Activated T-cell treated with anti-CD3 and anti-CD28 coated beads, Interleukin-2, amount 50 U/mL, for 72 hours (primary cell): ENCODE measurements around the gene CCSER2. TPM values are rescaled to one million over a fixed set of nuclear protein-coding genes. Genes with fewer than 3 reads are reported as not detected.
"Not testable (repeated sequence)": the region's sequence is repeated elsewhere in the genome, so short reads cannot be mapped to it uniquely, and the experiment has no call there.

Experiments used
- ATAC-seq, 2 donors: fragments of 150-1000 bp; cut with Tn5 transposase; replicated peaks in 1 of 2; 2 replicates each; pipeline ENCODE4 v1.10.0; 2021; ENCODE audit warnings: moderate library complexity in 2 of 2, mild to moderate bottlenecking in 1 of 2
- DNase-seq, 2 donors: peaks; one replicate each; pipeline ENCODE4 v3.0.0; 2021 to 2022; ENCODE audit warnings: mixed read lengths in 1 of 2
- H3K27ac Mint-ChIP-seq: one replicate; pipeline ENCODE4 v1.8.0; 2022; ENCODE audit warnings: mild to moderate bottlenecking, moderate library complexity, mixed read lengths
- H3K27me3 Mint-ChIP-seq: one replicate; pipeline ENCODE4 v1.8.0; 2022; ENCODE audit warnings: low read depth, mixed read lengths
- H3K36me3 Mint-ChIP-seq, 2 donors: one replicate each; pipeline ENCODE4 v1.8.0; 2022; ENCODE audit warnings: mixed read lengths in 2 of 2, mild to moderate bottlenecking in 1 of 2; ENCODE audit not compliant: insufficient read depth in 2 of 2
- H3K4me1 Mint-ChIP-seq: one replicate; pipeline ENCODE4 v1.8.0; 2022; ENCODE audit warnings: low read depth, mixed read lengths
- H3K4me3 Mint-ChIP-seq, 2 donors: one replicate each; pipeline ENCODE4 v1.8.0; 2022; ENCODE audit warnings: mild to moderate bottlenecking in 2 of 2, mixed read lengths in 2 of 2, moderate library complexity in 2 of 2
- H3K9me3 Mint-ChIP-seq, 2 donors: one replicate each; pipeline ENCODE4 v1.8.0; 2022; ENCODE audit warnings: mixed read lengths in 2 of 2
- total RNA-seq, 2 donors: library from RNA; stranded (reverse); gene quantifications; one replicate each; pipeline ENCODE4 v1.2.3, GENCODE V29; 2022

The CCSER2 gene
- 10 to 100 TPM; 93.7 to 99.1 TPM for total RNA-seq

- DNase-seq (peak; percentile 97 to 99), ATAC-seq (peak; percentile 71 to 76)
- Mint-ChIP-seq H3K4me3 (peak within 1 kb of the TSS; percentile 93 to 100), H3K36me3 (peaks cover 0 to 4% of the 10 kb centered on the region in 2 donors), H3K9me3 (peaks cover under 1% of the 10 kb centered on the region in 2 donors), H3K27me3 (peaks cover 6% of the 10 kb centered on the region), H3K4me1 (peaks cover 44% of the 10 kb centered on the region), H3K27ac (peak within 1 kb of the TSS; percentile 100)
These were observed at the start of gene CCSER2 for GRCh38 chr10:84328418-84329195. TSS of gene CCSER2 (plus strand) at chr10:84328589. CDS start at chr10:84371053, 42,464 bp downstream.

- ATAC-seq, H3K9me3 Mint-ChIP-seq, H3K27ac Mint-ChIP-seq, H3K4me1 Mint-ChIP-seq, H3K4me3 Mint-ChIP-seq, DNase-seq, H3K36me3 Mint-ChIP-seq: not testable (repeated sequence)
- H3K27me3 Mint-ChIP-seq = peaks cover 36% of the 10 kb centered on the region
These were observed 48.4 kb upstream of the CCSER2 start for GRCh38 chr10:84279876-84280475.

- Mint-ChIP-seq H3K4me1 (no peaks in the 10 kb centered on the region), H3K27me3 (peaks cover 22% of the 10 kb centered on the region), H3K27ac (no peak overlapping the region), H3K9me3 (peaks cover 0 to 1% of the 10 kb centered on the region in 2 donors), H3K4me3 (no peak overlapping the region), H3K36me3 (no peaks in the 10 kb centered on the region)
- ATAC-seq (no peak), DNase-seq (no peak)
These were observed 41.7 kb upstream of the CCSER2 start for GRCh38 chr10:84286695-84287094.

- H3K27me3 Mint-ChIP-seq = peaks cover 22% of the 10 kb centered on the region
- ATAC-seq (no peak), DNase-seq (no peak)
- no peak overlapping the region for H3K4me3 Mint-ChIP-seq
- H3K36me3 Mint-ChIP-seq = no peaks in the 10 kb centered on the region
- no peaks in the 10 kb centered on the region for H3K9me3 Mint-ChIP-seq
- H3K4me1 Mint-ChIP-seq = peaks cover 1% of the 10 kb centered on the region
- no peak overlapping the region for H3K27ac Mint-ChIP-seq
These were observed 40.2 kb upstream of the CCSER2 start for GRCh38 chr10:84288151-84288550.

GRCh38 chr10:84289521-84290200, 38.7 kb upstream of the CCSER2 start:
- H3K4me1 Mint-ChIP-seq = peaks cover 16% of the 10 kb centered on the region
- H3K27me3 Mint-ChIP-seq = peaks cover 22% of the 10 kb centered on the region
- no peaks in the 10 kb centered on the region for H3K36me3 Mint-ChIP-seq
- no peak for DNase-seq
- no peak overlapping the region for H3K4me3 Mint-ChIP-seq
- no peak overlapping the region for H3K27ac Mint-ChIP-seq
- H3K9me3 Mint-ChIP-seq = no peaks in the 10 kb centered on the region
- ATAC-seq = no peak

- DNase-seq (no peak), ATAC-seq (no peak)
- Mint-ChIP-seq H3K4me1 (peaks cover 22% of the 10 kb centered on the region), H3K4me3 (no peak overlapping the region), H3K36me3 (no peaks in the 10 kb centered on the region), H3K27me3 (peaks cover 22% of the 10 kb centered on the region), H3K27ac (no peak overlapping the region), H3K9me3 (no peaks in the 10 kb centered on the region)
These were observed 38.2 kb upstream of the CCSER2 start for GRCh38 chr10:84290235-84290634.

GRCh38 chr10:84291384-84291783, 37.0 kb upstream of the CCSER2 start:
- no peak overlapping the region for H3K27ac Mint-ChIP-seq
- ATAC-seq = no peak
- no peaks in the 10 kb centered on the region for H3K36me3 Mint-ChIP-seq
- H3K9me3 Mint-ChIP-seq = no peaks in the 10 kb centered on the region
- peaks cover 23% of the 10 kb centered on the region for H3K4me1 Mint-ChIP-seq
- no peak overlapping the region for H3K4me3 Mint-ChIP-seq
- DNase-seq = no peak
- H3K27me3 Mint-ChIP-seq = peaks cover 22% of the 10 kb centered on the region

- ATAC-seq = no peak
These were observed 35.9 kb upstream of the CCSER2 start for GRCh38 chr10:84292502-84292901.

GRCh38 chr10:84293171-84293570, 35.2 kb upstream of the CCSER2 start:
- Mint-ChIP-seq H3K4me1 (peaks cover 23% of the 10 kb centered on the region), H3K4me3 (peak overlapping the region in 1 of 2 donors; percentile 58), H3K27ac (no peak overlapping the region), H3K36me3 (no peaks in the 10 kb centered on the region), H3K9me3 (no peaks in the 10 kb centered on the region), H3K27me3 (peaks cover 16% of the 10 kb centered on the region)
- no peak for DNase-seq
- no peak for ATAC-seq

More at GRCh38 chr10:84292502-84292901, 35.9 kb upstream of the CCSER2 start:
- Mint-ChIP-seq H3K4me1 (peaks cover 23% of the 10 kb centered on the region), H3K36me3 (no peaks in the 10 kb centered on the region), H3K9me3 (no peaks in the 10 kb centered on the region), H3K4me3 (no peak overlapping the region), H3K27ac (no peak overlapping the region), H3K27me3 (peaks cover 20% of the 10 kb centered on the region)
- DNase-seq = no peak

GRCh38 chr10:84293574-84294016, 34.8 kb upstream of the CCSER2 start:
- Mint-ChIP-seq H3K4me1 (peaks cover 23% of the 10 kb centered on the region), H3K27ac (no peak overlapping the region), H3K9me3 (no peaks in the 10 kb centered on the region), H3K36me3 (no peaks in the 10 kb centered on the region), H3K4me3 (peak overlapping the region; percentile 14 to 58), H3K27me3 (peaks cover 16% of the 10 kb centered on the region)
- peak; percentile 93 to 95 for ATAC-seq
- peak; percentile 50 to 65 for DNase-seq

- no peaks in the 10 kb centered on the region for H3K9me3 Mint-ChIP-seq
- no peak overlapping the region for H3K27ac Mint-ChIP-seq
- no peaks in the 10 kb centered on the region for H3K36me3 Mint-ChIP-seq
- ATAC-seq = peak; percentile 70 to 77
- peak in 1 of 2 donors; percentile 28 for DNase-seq
- H3K4me3 Mint-ChIP-seq = peak overlapping the region; percentile 1 to 18
- peaks cover 23% of the 10 kb centered on the region for H3K4me1 Mint-ChIP-seq
- peaks cover 15% of the 10 kb centered on the region for H3K27me3 Mint-ChIP-seq
These were observed 33.5 kb upstream of the CCSER2 start for GRCh38 chr10:84294766-84295447.

GRCh38 chr10:84296091-84296981, 32.1 kb upstream of the CCSER2 start:
- Mint-ChIP-seq H3K4me1 (peaks cover 23% of the 10 kb centered on the region), H3K27me3 (peaks cover 19% of the 10 kb centered on the region), H3K27ac (no peak overlapping the region), H3K4me3 (no peak overlapping the region), H3K9me3 (no peaks in the 10 kb centered on the region), H3K36me3 (no peaks in the 10 kb centered on the region)
- DNase-seq (no peak), ATAC-seq (no peak)
